Body of pancreas (tissue), 4 donors: ENCODE measurements around the gene GNAT1.

Source experiments
- CTCF ChIP-seq, 7 experiments: fragments of 450-650 bp in 4 of 7; fragments of 200-600 bp in 3 of 7; sonication (generic) in 3 of 7; IDR thresholded peaks; one replicate each; pipeline ENCODE4 v1.5.1; 2016 to 2019; ENCODE audit warnings: antibody characterized with exemption in 7 of 7
- POLR2A ChIP-seq, 3 donors: fragments of 450-650 bp; IDR thresholded peaks; one replicate each; pipeline ENCODE4 v1.6.1; 2016; ENCODE audit warnings: antibody characterized with exemption in 3 of 3, mild to moderate bottlenecking in 2 of 3

GRCh38 chr3:50150404-50150750 is 41.0 kb upstream of the GNAT1 start:
- no peak for TF ChIP-seq CTCF (IDR thresholded peaks at IDR 0.05)
- no peak for TF ChIP-seq POLR2A (IDR thresholded peaks at IDR 0.05)
